Fibroblast of the aortic adventitia (primary cell): Measurements from ENCODE around the gene SV2B. TPM values are rescaled to one million over a fixed set of nuclear protein-coding genes. Genes with fewer than 3 reads are reported as not detected.

Experiments
- DNase-seq: peaks from one replicate; pipeline ENCODE4 v3.0.0-alpha.2; 2010; ENCODE audit warnings: low read depth
- H3K4me3 ChIP-seq: 2 replicates; pipeline ENCODE4 v1.5.1; 2011; ENCODE audit warnings: low read depth, mild to moderate bottlenecking, control low read depth, low read length, moderate library complexity
- total RNA-seq: library from RNA; depleted of rRNA; stranded (reverse); fragments of >200 nt; gene quantifications from 2 replicates; pipeline ENCODE4 v1.2.3, GENCODE V29; 2012; ENCODE audit warnings: low replicate concordance
- TF ChIP-seq, protein P1 (sequence below): IDR thresholded peaks from 2 replicates; pipeline ENCODE4 v1.5.1; 2011; ENCODE audit warnings: mild to moderate bottlenecking, low read length, control low read depth, inconsistent platforms; ENCODE audit not compliant: insufficient read depth

The SV2B gene
- total RNA-seq, 1 donor: not detected

DNA sequence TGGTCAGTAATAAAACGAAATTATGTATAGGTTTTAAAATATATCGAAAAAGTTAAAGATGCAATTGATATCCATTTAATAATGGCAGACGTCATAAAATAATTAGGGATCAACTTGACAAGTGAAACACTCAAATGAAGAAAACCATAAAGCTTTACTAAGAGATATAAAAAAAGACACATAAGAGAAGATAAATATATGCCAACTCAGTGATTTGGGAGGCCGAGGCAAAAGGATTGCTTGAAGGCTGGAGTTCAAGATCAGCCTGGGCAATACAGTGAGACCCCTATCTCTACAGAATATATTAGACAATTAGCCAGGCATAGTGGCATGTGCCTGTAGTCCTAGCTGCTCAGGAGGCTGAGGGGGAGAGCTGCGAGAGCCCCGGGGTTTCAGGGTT lies 190.5 kb downstream of the SV2B start:
- no peak for DNase-seq
- H3K4me3 ChIP-seq: no peak overlapping the region
- TF ChIP-seq, protein P1, sequence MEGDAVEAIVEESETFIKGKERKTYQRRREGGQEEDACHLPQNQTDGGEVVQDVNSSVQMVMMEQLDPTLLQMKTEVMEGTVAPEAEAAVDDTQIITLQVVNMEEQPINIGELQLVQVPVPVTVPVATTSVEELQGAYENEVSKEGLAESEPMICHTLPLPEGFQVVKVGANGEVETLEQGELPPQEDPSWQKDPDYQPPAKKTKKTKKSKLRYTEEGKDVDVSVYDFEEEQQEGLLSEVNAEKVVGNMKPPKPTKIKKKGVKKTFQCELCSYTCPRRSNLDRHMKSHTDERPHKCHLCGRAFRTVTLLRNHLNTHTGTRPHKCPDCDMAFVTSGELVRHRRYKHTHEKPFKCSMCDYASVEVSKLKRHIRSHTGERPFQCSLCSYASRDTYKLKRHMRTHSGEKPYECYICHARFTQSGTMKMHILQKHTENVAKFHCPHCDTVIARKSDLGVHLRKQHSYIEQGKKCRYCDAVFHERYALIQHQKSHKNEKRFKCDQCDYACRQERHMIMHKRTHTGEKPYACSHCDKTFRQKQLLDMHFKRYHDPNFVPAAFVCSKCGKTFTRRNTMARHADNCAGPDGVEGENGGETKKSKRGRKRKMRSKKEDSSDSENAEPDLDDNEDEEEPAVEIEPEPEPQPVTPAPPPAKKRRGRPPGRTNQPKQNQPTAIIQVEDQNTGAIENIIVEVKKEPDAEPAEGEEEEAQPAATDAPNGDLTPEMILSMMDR: no peak

DNA sequence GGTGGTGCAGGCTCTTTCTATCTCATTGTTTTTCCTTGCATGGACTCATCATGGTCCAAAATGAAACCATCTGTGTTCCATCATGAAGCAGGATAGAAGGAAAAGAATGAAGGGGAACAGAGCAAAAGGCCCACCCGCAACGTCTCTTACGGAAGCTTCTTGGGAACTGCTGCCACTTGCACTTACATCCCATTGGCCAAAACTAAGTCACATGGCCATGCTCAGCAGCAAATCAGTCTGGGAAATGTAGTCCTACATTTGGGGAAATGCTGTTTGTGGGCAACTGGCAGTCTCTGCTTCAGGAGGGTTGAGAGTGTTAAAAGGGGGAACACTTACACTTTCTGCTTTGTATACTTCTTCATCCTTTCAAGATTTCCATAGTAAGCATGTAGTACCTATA lies 191.6 kb downstream of the SV2B start:
- peak; percentile 17 for DNase-seq
- TF ChIP-seq, protein P1: no peak

DNA sequence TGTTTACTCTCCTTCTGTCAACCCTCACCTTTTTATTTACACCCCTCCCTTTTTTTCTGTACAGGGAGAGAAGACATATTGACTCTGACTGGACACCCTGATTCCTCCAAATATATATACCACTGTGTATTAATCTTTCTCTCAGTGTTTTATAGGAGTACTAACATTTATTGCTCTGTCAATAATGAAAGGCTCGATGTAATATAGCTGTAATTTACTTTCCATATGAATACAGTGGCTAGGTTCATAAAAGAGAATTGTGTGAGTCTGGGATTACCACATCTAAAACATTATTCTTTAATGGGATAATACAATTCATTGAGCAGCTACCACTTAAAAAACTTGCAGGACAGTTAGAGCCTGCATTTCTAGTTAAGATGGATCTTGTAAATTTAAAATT lies 194.3 kb downstream of the SV2B start:
- TF ChIP-seq, protein P1: no peak
- no peak overlapping the region for H3K4me3 ChIP-seq
- no peak for DNase-seq

More for the DNA sequence above, 191.6 kb downstream of the SV2B start:
- no peak overlapping the region for H3K4me3 ChIP-seq

DNA sequence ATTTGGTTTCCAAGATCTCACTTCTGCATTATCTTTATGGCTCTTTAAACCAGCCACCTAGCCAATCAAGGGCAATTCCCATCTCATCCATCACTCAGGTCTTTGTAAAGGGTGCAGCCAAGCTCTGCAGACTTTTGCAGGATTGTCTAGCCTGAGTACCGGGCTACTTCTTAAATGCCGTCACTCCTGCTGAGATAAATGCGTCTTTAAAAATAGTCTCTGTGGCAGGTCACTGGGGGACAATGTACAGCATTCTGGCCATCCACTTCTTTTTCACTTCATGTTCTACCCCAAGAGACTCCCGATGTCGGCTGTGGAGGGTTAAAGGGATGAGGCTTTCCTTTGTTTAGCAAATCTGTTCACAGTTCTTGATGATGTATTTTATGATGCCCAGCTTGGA lies 194.7 kb downstream of the SV2B start:
- DNase-seq: no peak
- no peak overlapping the region for H3K4me3 ChIP-seq
- TF ChIP-seq, protein P1: no peak

DNA sequence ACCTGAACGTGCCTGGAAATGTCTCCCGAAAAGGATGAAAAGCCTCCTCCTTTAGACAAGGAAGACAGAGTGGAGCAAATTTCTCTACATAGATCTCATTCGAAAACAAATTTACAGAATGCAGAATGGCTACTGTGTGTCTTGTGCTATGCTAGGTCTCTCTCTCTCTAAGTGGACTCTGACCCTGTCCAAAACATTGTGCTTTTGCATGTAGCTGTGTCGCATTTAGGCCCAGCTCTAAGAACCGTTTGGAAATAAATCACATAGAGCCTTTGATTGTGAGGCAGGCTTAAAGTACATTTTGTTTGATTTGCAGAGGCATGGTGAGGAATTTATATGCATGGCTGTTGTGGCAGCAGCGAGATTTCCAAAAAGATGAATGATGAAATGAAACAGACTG lies 198.0 kb downstream of the SV2B start:
- TF ChIP-seq, protein P1: no peak
- no peak for DNase-seq
- H3K4me3 ChIP-seq: no peak overlapping the region

DNA sequence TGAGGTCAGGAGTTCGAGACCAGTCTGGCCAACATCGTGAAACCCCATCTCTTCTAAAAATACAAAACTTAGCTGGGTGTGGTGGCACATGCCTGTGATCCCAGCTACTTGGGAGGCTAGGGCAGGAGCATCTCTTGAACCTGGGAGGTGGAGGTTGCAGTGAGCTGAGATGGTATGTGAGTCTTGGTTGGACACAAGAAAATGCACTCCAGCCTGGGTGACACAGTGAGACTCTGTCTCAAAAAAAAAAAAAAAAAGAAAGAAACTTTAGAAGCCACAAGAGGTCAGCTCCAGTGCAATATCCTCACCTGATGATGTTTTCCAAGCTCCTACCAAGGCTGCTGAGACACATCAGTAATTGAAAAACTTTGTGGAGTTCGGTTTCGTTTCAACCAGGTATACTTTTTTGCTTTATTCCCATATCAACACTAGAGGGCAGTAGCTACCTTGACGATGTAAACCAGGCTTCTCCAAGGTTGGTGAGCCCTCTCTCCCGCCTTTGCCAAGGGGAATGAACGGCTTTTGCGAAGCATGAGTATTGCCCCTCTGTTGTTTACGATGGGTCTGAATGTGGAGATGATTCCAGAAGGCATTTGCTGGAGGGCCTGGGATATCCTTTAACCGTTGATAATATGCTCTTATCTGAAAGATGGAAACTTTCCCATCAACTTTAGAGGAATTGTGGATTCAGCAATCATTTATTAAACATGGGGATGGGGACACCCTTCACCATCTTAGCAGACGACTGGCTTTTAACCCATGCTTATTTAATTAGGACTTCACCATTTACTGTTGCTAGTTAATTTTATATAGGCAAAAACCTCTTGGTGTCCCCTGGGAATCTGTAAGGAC lies 202.8 kb downstream of the SV2B start:
- DNase-seq: peak; percentile 80
- TF ChIP-seq, protein P1: peak; percentile 72
- no peak overlapping the region for H3K4me3 ChIP-seq
